Neural cell (in vitro differentiated cells): ENCODE results near the gene ICA1. TPM values are rescaled to one million over a fixed set of nuclear protein-coding genes. Genes with fewer than 3 reads are reported as not detected.

Experiments
- H2AFZ ChIP-seq: fragments of 200-600, 300-800 bp; sonication (generic), shearing (Covaris generic); 2 replicates; pipeline ENCODE4 v1.6.0; 2014; ENCODE audit warnings: low read depth, mild to moderate bottlenecking, antibody characterized with exemption, low read length, moderate library complexity
- H3F3A ChIP-seq: fragments of 200-600 bp; shearing (Covaris generic); 2 replicates; pipeline ENCODE4 v1.6.1; 2016; ENCODE audit warnings: mild to moderate bottlenecking, moderate library complexity, mixed read lengths, antibody characterized with exemption, low read length; ENCODE audit not compliant: insufficient read depth, poor library complexity, severe bottlenecking
- H3K27ac ChIP-seq: fragments of 200-600, 300-800 bp; sonication (generic), shearing (Covaris generic); 2 replicates; pipeline ENCODE4 v1.5.1; 2014; ENCODE audit warnings: mild to moderate bottlenecking, low read length, moderate library complexity
- H3K27me3 ChIP-seq: fragments of 300-800, 200-600 bp; sonication (generic), shearing (Covaris generic); 2 replicates; pipeline ENCODE4 v1.6.0; 2014; ENCODE audit warnings: mild to moderate bottlenecking, low read depth, low read length, moderate library complexity; ENCODE audit not compliant: insufficient read depth
- H3K36me3 ChIP-seq: fragments of 300-800, 200-600 bp; sonication (generic), shearing (Covaris generic); 2 replicates; pipeline ENCODE4 v1.5.1; 2014; ENCODE audit warnings: mild to moderate bottlenecking, antibody characterized with exemption, low read length, moderate library complexity; ENCODE audit not compliant: insufficient read depth
- H3K4me2 ChIP-seq: fragments of 300-800, 200-600 bp; sonication (generic), shearing (Covaris generic); 2 replicates; pipeline ENCODE4 v1.6.0; 2014; ENCODE audit warnings: mild to moderate bottlenecking, low read length
- H3K4me3 ChIP-seq: fragments of 300-800, 200-600 bp; sonication (generic), shearing (Covaris generic); 2 replicates; pipeline ENCODE4 v1.5.1; 2014; ENCODE audit warnings: mild to moderate bottlenecking, low read length, moderate library complexity
- H3K79me2 ChIP-seq: fragments of 200-600 bp; shearing (Covaris generic); replicated peaks from 2 replicates; pipeline ENCODE4 v1.6.0; 2014; ENCODE audit warnings: mild to moderate bottlenecking, low read length, moderate library complexity; ENCODE audit not compliant: insufficient read depth
- H3K9ac ChIP-seq: fragments of 300-800, 200-600 bp; sonication (generic), shearing (Covaris generic); 2 replicates; pipeline ENCODE4 v1.6.1; 2016; ENCODE audit warnings: mild to moderate bottlenecking, low read length, mixed read lengths
- H3K9me2 ChIP-seq: fragments of 200-600 bp; shearing (Covaris generic); 2 replicates; pipeline ENCODE4 v1.6.1; 2016; ENCODE audit warnings: mild to moderate bottlenecking, low read length, mixed read lengths; ENCODE audit not compliant: insufficient read depth
- H3K9me3 ChIP-seq: fragments of 200-600, 300-800 bp; sonication (generic), shearing (Covaris generic); 2 replicates; pipeline ENCODE4 v1.6.1; 2016; ENCODE audit warnings: mild to moderate bottlenecking, mixed run types, low read length, moderate library complexity, mixed read lengths
- H4K20me1 ChIP-seq: fragments of 200-600 bp; shearing (Covaris generic); 2 replicates; pipeline ENCODE4 v1.6.1; 2016; ENCODE audit warnings: mild to moderate bottlenecking, mixed run types; ENCODE audit not compliant: insufficient read depth
- EP300 ChIP-seq: fragments of 450-650 bp; conservative IDR thresholded peaks from 2 replicates; pipeline ENCODE4 v1.6.1; 2014; ENCODE audit warnings: antibody characterized with exemption, mild to moderate bottlenecking, moderate library complexity; ENCODE audit not compliant: poor library complexity, severe bottlenecking
- EZH2 ChIP-seq: fragments of 200-600, 300-800 bp; shearing (Covaris generic), sonication (generic); IDR thresholded peaks from 2 replicates; pipeline ENCODE4 v1.6.1; 2014; ENCODE audit warnings: antibody characterized with exemption, low read length, borderline replicate concordance, mild to moderate bottlenecking; ENCODE audit not compliant: insufficient read depth, poor library complexity, severe bottlenecking
- MXI1 ChIP-seq: fragments of 450-650 bp; conservative IDR thresholded peaks from 2 replicates; pipeline ENCODE4 v1.6.1; 2014; ENCODE audit warnings: antibody characterized with exemption, mild to moderate bottlenecking; ENCODE audit not compliant: poor library complexity, severe bottlenecking
- POLR2AphosphoS5 ChIP-seq: IDR thresholded peaks from 2 replicates; pipeline ENCODE4 v1.6.1; 2012
- RAD21 ChIP-seq: fragments of 450-650 bp; conservative IDR thresholded peaks from 2 replicates; pipeline ENCODE4 v1.6.1; 2014; ENCODE audit warnings: antibody characterized with exemption, mild to moderate bottlenecking, moderate library complexity
- SMC3 ChIP-seq: fragments of 450-650 bp; conservative IDR thresholded peaks from 2 replicates; pipeline ENCODE4 v1.6.1; 2014; ENCODE audit warnings: antibody characterized with exemption, mild to moderate bottlenecking, moderate library complexity; ENCODE audit not compliant: poor library complexity
- TAF1 ChIP-seq: IDR thresholded peaks from 2 replicates; pipeline ENCODE4 v1.6.1; 2012; ENCODE audit warnings: low read depth
- polyA plus RNA-seq: library from polyadenylated mRNA; depleted of rRNA; stranded (reverse); fragments of >200 nt; gene quantifications from 2 replicates; pipeline ENCODE4 v1.2.3, GENCODE V29; 2014
- TF ChIP-seq, protein P1 (sequence below): fragments of 450-650 bp; IDR thresholded peaks from 2 replicates; pipeline ENCODE4 v1.5.1; 2014; ENCODE audit warnings: antibody characterized with exemption, mild to moderate bottlenecking, moderate library complexity; ENCODE audit not compliant: poor library complexity, severe bottlenecking
- TF ChIP-seq, protein P2 (sequence below): IDR thresholded peaks from 2 replicates; pipeline ENCODE4 v1.6.1; 2012; ENCODE audit warnings: borderline replicate concordance

Gene ICA1
- polyA plus RNA-seq, 1 donor from 2014 or later = 18.6 TPM

DNA sequence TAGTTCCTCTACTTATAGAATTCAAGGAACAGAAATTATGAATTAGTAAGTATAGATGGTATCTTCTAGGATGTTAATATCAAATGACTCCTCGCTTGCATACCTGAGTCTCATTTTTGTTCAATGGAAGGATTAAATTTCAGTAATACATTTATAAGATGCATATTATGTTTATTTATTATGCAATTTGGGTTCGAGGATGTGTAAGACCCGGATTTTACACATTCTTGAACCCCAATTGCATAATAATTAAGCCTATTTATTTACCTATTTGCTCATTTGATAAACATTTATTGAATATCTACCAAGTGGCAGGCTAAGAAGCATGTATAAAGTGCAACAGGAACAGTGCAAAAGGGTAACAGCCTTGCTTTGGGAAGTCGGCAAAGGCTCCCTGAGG, 52.6 kb downstream of the ICA1 start:
- Histone ChIP-seq H3K4me2 (no peak overlapping the region), H3K79me2 (no peaks in the 10 kb centered on the region), H3K27ac (no peak overlapping the region), H3F3A (no peaks in the 10 kb centered on the region), H3K9me2 (no peaks in the 10 kb centered on the region), H4K20me1 (no peaks in the 10 kb centered on the region), H3K4me3 (no peak overlapping the region), H3K27me3 (no peaks in the 10 kb centered on the region), H2AFZ (no peak overlapping the region), H3K9ac (no peak overlapping the region), H3K36me3 (no peaks in the 10 kb centered on the region), H3K9me3 (no peaks in the 10 kb centered on the region)
- TF ChIP-seq, protein P1, sequence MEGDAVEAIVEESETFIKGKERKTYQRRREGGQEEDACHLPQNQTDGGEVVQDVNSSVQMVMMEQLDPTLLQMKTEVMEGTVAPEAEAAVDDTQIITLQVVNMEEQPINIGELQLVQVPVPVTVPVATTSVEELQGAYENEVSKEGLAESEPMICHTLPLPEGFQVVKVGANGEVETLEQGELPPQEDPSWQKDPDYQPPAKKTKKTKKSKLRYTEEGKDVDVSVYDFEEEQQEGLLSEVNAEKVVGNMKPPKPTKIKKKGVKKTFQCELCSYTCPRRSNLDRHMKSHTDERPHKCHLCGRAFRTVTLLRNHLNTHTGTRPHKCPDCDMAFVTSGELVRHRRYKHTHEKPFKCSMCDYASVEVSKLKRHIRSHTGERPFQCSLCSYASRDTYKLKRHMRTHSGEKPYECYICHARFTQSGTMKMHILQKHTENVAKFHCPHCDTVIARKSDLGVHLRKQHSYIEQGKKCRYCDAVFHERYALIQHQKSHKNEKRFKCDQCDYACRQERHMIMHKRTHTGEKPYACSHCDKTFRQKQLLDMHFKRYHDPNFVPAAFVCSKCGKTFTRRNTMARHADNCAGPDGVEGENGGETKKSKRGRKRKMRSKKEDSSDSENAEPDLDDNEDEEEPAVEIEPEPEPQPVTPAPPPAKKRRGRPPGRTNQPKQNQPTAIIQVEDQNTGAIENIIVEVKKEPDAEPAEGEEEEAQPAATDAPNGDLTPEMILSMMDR = no peak
- TF ChIP-seq RAD21 (no peak), EZH2 (no peak)

DNA sequence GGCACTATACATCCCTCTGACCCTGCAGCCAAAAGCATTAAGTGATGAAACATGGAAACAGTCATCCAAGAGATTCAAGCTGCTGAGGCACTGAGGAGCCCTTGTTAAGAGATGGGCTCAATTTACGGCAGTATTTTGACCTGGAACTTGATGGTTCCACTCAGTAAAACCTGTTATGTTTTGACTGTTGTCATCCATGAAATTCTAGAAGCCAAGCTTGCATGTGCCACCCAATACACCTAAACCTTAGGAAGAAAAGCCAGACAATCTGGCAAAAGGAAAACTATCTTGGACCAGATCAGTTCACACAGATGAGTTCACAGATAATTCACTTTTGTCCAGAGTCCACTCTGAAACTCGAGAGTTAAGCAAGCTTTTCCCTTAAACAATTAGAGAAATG, 53.2 kb downstream of the ICA1 start:
- Histone ChIP-seq H3K79me2 (no peaks in the 10 kb centered on the region), H2AFZ (no peak overlapping the region), H3F3A (no peaks in the 10 kb centered on the region), H3K4me2 (no peak overlapping the region), H3K9me2 (no peaks in the 10 kb centered on the region), H3K36me3 (no peaks in the 10 kb centered on the region), H3K27ac (no peak overlapping the region), H3K9ac (no peak overlapping the region), H3K27me3 (no peaks in the 10 kb centered on the region), H3K4me3 (no peak overlapping the region), H3K9me3 (no peaks in the 10 kb centered on the region), H4K20me1 (no peaks in the 10 kb centered on the region)
- TF ChIP-seq SMC3 (no peak), EP300 (no peak), POLR2AphosphoS5 (no peak), TAF1 (no peak), EZH2 (no peak), RAD21 (no peak), MXI1 (no peak)
- TF ChIP-seq, protein P2, sequence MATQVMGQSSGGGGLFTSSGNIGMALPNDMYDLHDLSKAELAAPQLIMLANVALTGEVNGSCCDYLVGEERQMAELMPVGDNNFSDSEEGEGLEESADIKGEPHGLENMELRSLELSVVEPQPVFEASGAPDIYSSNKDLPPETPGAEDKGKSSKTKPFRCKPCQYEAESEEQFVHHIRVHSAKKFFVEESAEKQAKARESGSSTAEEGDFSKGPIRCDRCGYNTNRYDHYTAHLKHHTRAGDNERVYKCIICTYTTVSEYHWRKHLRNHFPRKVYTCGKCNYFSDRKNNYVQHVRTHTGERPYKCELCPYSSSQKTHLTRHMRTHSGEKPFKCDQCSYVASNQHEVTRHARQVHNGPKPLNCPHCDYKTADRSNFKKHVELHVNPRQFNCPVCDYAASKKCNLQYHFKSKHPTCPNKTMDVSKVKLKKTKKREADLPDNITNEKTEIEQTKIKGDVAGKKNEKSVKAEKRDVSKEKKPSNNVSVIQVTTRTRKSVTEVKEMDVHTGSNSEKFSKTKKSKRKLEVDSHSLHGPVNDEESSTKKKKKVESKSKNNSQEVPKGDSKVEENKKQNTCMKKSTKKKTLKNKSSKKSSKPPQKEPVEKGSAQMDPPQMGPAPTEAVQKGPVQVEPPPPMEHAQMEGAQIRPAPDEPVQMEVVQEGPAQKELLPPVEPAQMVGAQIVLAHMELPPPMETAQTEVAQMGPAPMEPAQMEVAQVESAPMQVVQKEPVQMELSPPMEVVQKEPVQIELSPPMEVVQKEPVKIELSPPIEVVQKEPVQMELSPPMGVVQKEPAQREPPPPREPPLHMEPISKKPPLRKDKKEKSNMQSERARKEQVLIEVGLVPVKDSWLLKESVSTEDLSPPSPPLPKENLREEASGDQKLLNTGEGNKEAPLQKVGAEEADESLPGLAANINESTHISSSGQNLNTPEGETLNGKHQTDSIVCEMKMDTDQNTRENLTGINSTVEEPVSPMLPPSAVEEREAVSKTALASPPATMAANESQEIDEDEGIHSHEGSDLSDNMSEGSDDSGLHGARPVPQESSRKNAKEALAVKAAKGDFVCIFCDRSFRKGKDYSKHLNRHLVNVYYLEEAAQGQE = no peak
- TF ChIP-seq, protein P1 = no peak
